ENCODE data around the gene AURKA.

AURKA gene

GRCh38 chr20:56438284-56438683 lies 46.3 kb upstream of the AURKA start:
- no peak overlapping the region for H3K4me2 ChIP-seq (ENCODE audit: low read depth, low read length)
- no peaks in the 10 kb centered on the region for H3F3A ChIP-seq (ENCODE audit: insufficient read depth, low read length)
- no peaks in the 10 kb centered on the region for H4K20me1 ChIP-seq (ENCODE audit: insufficient read depth, low read length)
- H3K79me2 ChIP-seq (ENCODE audit: low read length): no peaks in the 10 kb centered on the region
- no peak overlapping the region for H3K4me3 ChIP-seq (ENCODE audit: low read length)
- no peaks in the 10 kb centered on the region for H3K36me3 ChIP-seq (replicated peaks; ENCODE audit: insufficient read depth, low read length)
- DNase-seq: no peak
- no peaks in the 10 kb centered on the region for H3K27me3 ChIP-seq (replicated peaks; ENCODE audit: insufficient read depth, low read length)
- H3K9ac ChIP-seq (ENCODE audit: low read length): no peak overlapping the region
- no peak for TF ChIP-seq EZH2phosphoT487 (IDR thresholded peaks at IDR 0.05; ENCODE audit: low read length)
- no peak for TF ChIP-seq CTCF (IDR thresholded peaks at IDR 0.05; ENCODE audit: low read length)
- no peak for TF ChIP-seq EZH2 (optimal IDR thresholded peaks at IDR 0.05; ENCODE audit: low read depth, low read length)
- H3K9me3 ChIP-seq (replicated peaks; ENCODE audit: insufficient read depth, low read length): no peaks in the 10 kb centered on the region
- no peak overlapping the region for H2AFZ ChIP-seq (ENCODE audit: low read length)
- H3K4me1 ChIP-seq (ENCODE audit: low read length): peaks cover 4% of the 10 kb centered on the region; the same call in 1 of the 2 replicates
- H3K9me2 ChIP-seq (replicated peaks; ENCODE audit: insufficient read depth, low read length): no peaks in the 10 kb centered on the region
- H3K27ac ChIP-seq (ENCODE audit: low read length): no peak overlapping the region

GRCh38 chr20:56437196-56437960 lies 45.4 kb upstream of the AURKA start:
- H3K4me1 ChIP-seq (ENCODE audit: low read length): peaks cover 4% of the 10 kb centered on the region; the same call in 1 of the 2 replicates
- no peak for DNase-seq
- TF ChIP-seq EZH2 (optimal IDR thresholded peaks at IDR 0.05; ENCODE audit: low read depth, low read length) (no peak), CTCF (IDR thresholded peaks at IDR 0.05; ENCODE audit: low read length) (no peak), EZH2phosphoT487 (IDR thresholded peaks at IDR 0.05; ENCODE audit: low read length) (no peak)
- H3F3A ChIP-seq (ENCODE audit: insufficient read depth, low read length): no peaks in the 10 kb centered on the region
- H3K4me3 ChIP-seq (ENCODE audit: low read length): no peak overlapping the region
- H3K4me2 ChIP-seq (ENCODE audit: low read depth, low read length): no peak overlapping the region
- H3K27ac ChIP-seq (ENCODE audit: low read length): no peak overlapping the region
- no peak overlapping the region for H2AFZ ChIP-seq (ENCODE audit: low read length)
- no peaks in the 10 kb centered on the region for H3K79me2 ChIP-seq (ENCODE audit: low read length)
- H3K27me3 ChIP-seq (replicated peaks; ENCODE audit: insufficient read depth, low read length): no peaks in the 10 kb centered on the region
- no peaks in the 10 kb centered on the region for H3K9me2 ChIP-seq (replicated peaks; ENCODE audit: insufficient read depth, low read length)
- H3K36me3 ChIP-seq (replicated peaks; ENCODE audit: insufficient read depth, low read length): no peaks in the 10 kb centered on the region
- no peaks in the 10 kb centered on the region for H4K20me1 ChIP-seq (ENCODE audit: insufficient read depth, low read length)
- H3K9ac ChIP-seq (ENCODE audit: low read length): no peak overlapping the region
- no peaks in the 10 kb centered on the region for H3K9me3 ChIP-seq (replicated peaks; ENCODE audit: insufficient read depth, low read length)

GRCh38 chr20:56433880-56434255 lies 41.9 kb upstream of the AURKA start:
- no peak overlapping the region for H2AFZ ChIP-seq (ENCODE audit: low read length)
- H3K4me2 ChIP-seq (ENCODE audit: low read depth, low read length): no peak overlapping the region
- no peaks in the 10 kb centered on the region for H3K36me3 ChIP-seq (replicated peaks; ENCODE audit: insufficient read depth, low read length)
- H4K20me1 ChIP-seq (ENCODE audit: insufficient read depth, low read length): no peaks in the 10 kb centered on the region
- no peak overlapping the region for H3K9ac ChIP-seq (ENCODE audit: low read length)
- H3K27ac ChIP-seq (ENCODE audit: low read length): no peak overlapping the region
- TF ChIP-seq CTCF (IDR thresholded peaks at IDR 0.05; ENCODE audit: low read length) (no peak), EZH2 (optimal IDR thresholded peaks at IDR 0.05; ENCODE audit: low read depth, low read length) (no peak), EZH2phosphoT487 (IDR thresholded peaks at IDR 0.05; ENCODE audit: low read length) (no peak)
- no peaks in the 10 kb centered on the region for H3K4me1 ChIP-seq (ENCODE audit: low read length)
- no peak overlapping the region for H3K4me3 ChIP-seq (ENCODE audit: low read length)
- no peak for DNase-seq
- no peaks in the 10 kb centered on the region for H3K9me3 ChIP-seq (replicated peaks; ENCODE audit: insufficient read depth, low read length)
- H3K79me2 ChIP-seq (ENCODE audit: low read length): no peaks in the 10 kb centered on the region
- no peaks in the 10 kb centered on the region for H3K9me2 ChIP-seq (replicated peaks; ENCODE audit: insufficient read depth, low read length)
- H3K27me3 ChIP-seq (replicated peaks; ENCODE audit: insufficient read depth, low read length): no peaks in the 10 kb centered on the region
- H3F3A ChIP-seq (ENCODE audit: insufficient read depth, low read length): no peaks in the 10 kb centered on the region

All from MM.1S (cell line).